H9 (cell line): ENCODE data around the gene GATA3. TPM values are rescaled to one million over a fixed set of nuclear protein-coding genes. Genes with fewer than 3 reads are reported as not detected.

Experiments
- DNase-seq: peaks from one replicate; pipeline ENCODE4 v3.0.0-alpha.2; 2017
- H2AFZ ChIP-seq: one replicate; pipeline ENCODE4 v1.6.1; 2013; ENCODE audit warnings: mild to moderate bottlenecking, low read length, control low read depth, moderate library complexity
- H2AK5ac ChIP-seq: 2 replicates; pipeline ENCODE4 v1.6.1; 2013; ENCODE audit warnings: low read length, control low read depth, mixed read lengths; ENCODE audit not compliant: insufficient read length
- H2BK120ac ChIP-seq: one replicate; pipeline ENCODE4 v1.6.1; 2013; ENCODE audit warnings: low read depth, mild to moderate bottlenecking, low read length, control low read depth, inconsistent platforms; ENCODE audit not compliant: poor library complexity, severe bottlenecking
- H2BK12ac ChIP-seq: 2 replicates; pipeline ENCODE4 v1.6.1; 2013; ENCODE audit warnings: low read length, control low read depth, mixed read lengths, low read depth; ENCODE audit not compliant: insufficient read length
- H2BK15ac ChIP-seq: 2 replicates; pipeline ENCODE4 v1.6.1; 2013; ENCODE audit warnings: low read depth, low read length, control low read depth
- H2BK20ac ChIP-seq: one replicate; pipeline ENCODE4 v1.6.1; 2013; ENCODE audit warnings: low read depth, mild to moderate bottlenecking, low read length, control low read depth, inconsistent platforms; ENCODE audit not compliant: poor library complexity, severe bottlenecking
- H2BK5ac ChIP-seq: 2 replicates; pipeline ENCODE4 v1.6.1; 2013; ENCODE audit warnings: low read length, control low read depth, mixed read lengths; ENCODE audit not compliant: insufficient read length
- H3K14ac ChIP-seq: 2 replicates; pipeline ENCODE4 v1.6.1; 2013; ENCODE audit warnings: low read length, control low read depth; ENCODE audit not compliant: insufficient read depth
- H3K18ac ChIP-seq: 2 replicates; pipeline ENCODE4 v1.6.1; 2013; ENCODE audit warnings: low read depth, mild to moderate bottlenecking, mixed read lengths, low read length, control low read depth; ENCODE audit not compliant: insufficient read length
- H3K23ac ChIP-seq: 2 replicates; pipeline ENCODE4 v1.6.1; 2013; ENCODE audit warnings: low read length, control low read depth, mixed read lengths, low read depth; ENCODE audit not compliant: insufficient read length
- H3K23me2 ChIP-seq: 2 replicates; pipeline ENCODE4 v1.6.1; 2013; ENCODE audit warnings: low read depth, mild to moderate bottlenecking, mixed read lengths, low read length, control low read depth; ENCODE audit not compliant: insufficient read length, poor library complexity, severe bottlenecking
- H3K27ac ChIP-seq: 2 replicates; pipeline ENCODE4 v1.5.1; 2013; ENCODE audit warnings: low read length, control low read depth, mixed read lengths, low read depth; ENCODE audit not compliant: insufficient read length
- H3K27me3 ChIP-seq: 2 replicates; pipeline ENCODE4 v1.6.1; 2013; ENCODE audit warnings: low read length, control low read depth, inconsistent platforms; ENCODE audit not compliant: insufficient read depth
- H3K4ac ChIP-seq: 2 replicates; pipeline ENCODE4 v1.6.1; 2013; ENCODE audit warnings: low read depth, mild to moderate bottlenecking, control low read depth, inconsistent platforms, low read length, moderate library complexity
- H3K4me1 ChIP-seq: 2 replicates; pipeline ENCODE4 v1.6.1; 2013; ENCODE audit warnings: low read length, control low read depth, inconsistent platforms; ENCODE audit not compliant: insufficient read depth
- H3K4me2 ChIP-seq: 2 replicates; pipeline ENCODE4 v1.6.1; 2013; ENCODE audit warnings: low read length, control low read depth, mixed read lengths; ENCODE audit not compliant: insufficient read length, insufficient read depth
- H3K56ac ChIP-seq: 2 replicates; pipeline ENCODE4 v1.6.1; 2013; ENCODE audit warnings: low read depth, mild to moderate bottlenecking, mixed read lengths, low read length, control low read depth; ENCODE audit not compliant: insufficient read length
- H3K79me1 ChIP-seq: 2 replicates; pipeline ENCODE4 v1.6.1; 2013; ENCODE audit warnings: low read depth, mild to moderate bottlenecking, moderate library complexity, low read length, control low read depth, inconsistent platforms; ENCODE audit not compliant: insufficient read depth, poor library complexity, severe bottlenecking
- H3K79me2 ChIP-seq: 2 replicates; pipeline ENCODE4 v1.6.1; 2013; ENCODE audit warnings: low read length, control low read depth, inconsistent platforms; ENCODE audit not compliant: insufficient read depth
- H3K9ac ChIP-seq: 2 replicates; pipeline ENCODE4 v1.6.1; 2013; ENCODE audit warnings: low read length, control low read depth, mixed read lengths; ENCODE audit not compliant: insufficient read length; ENCODE audit errors: extremely low read depth
- H3K9me3 ChIP-seq: one replicate; pipeline ENCODE4 v1.6.1; 2013; ENCODE audit warnings: low read depth, low read length, inconsistent platforms; ENCODE audit not compliant: control insufficient read depth
- H3T11ph ChIP-seq: one replicate; pipeline ENCODE4 v1.6.1; 2013; ENCODE audit warnings: mild to moderate bottlenecking, low read length, control low read depth, inconsistent platforms
- H4K20me1 ChIP-seq: one replicate; pipeline ENCODE4 v1.6.1; 2013; ENCODE audit not compliant: control insufficient read depth, insufficient read length, insufficient read depth
- H4K5ac ChIP-seq: 2 replicates; pipeline ENCODE4 v1.6.1; 2013; ENCODE audit warnings: low read depth, mild to moderate bottlenecking, mixed read lengths, low read length, control low read depth; ENCODE audit not compliant: insufficient read length
- H4K8ac ChIP-seq: replicated peaks from 2 replicates; pipeline ENCODE4 v1.6.1; 2013; ENCODE audit warnings: low read length, control low read depth, mixed read lengths, low read depth; ENCODE audit not compliant: insufficient read length
- H4K91ac ChIP-seq: 2 replicates; pipeline ENCODE4 v1.6.1; 2013; ENCODE audit warnings: low read depth, mild to moderate bottlenecking, moderate library complexity, mixed read lengths, low read length, control low read depth; ENCODE audit not compliant: insufficient read length
- H3K27ac Mint-ChIP-seq, 3 experiments: 2 replicates in 2 of 3; 3 replicates in 1 of 3; pipeline ENCODE4 v1.8.0; 2020 to 2021; ENCODE audit warnings: mixed read lengths in 3 of 3, mild to moderate bottlenecking in 1 of 3, moderate library complexity in 1 of 3
- H3K27me3 Mint-ChIP-seq: 2 replicates; pipeline ENCODE4 v1.8.0; 2021; ENCODE audit warnings: low read depth, mild to moderate bottlenecking, moderate library complexity, mixed read lengths
- H3K36me3 Mint-ChIP-seq, 3 experiments: 2 replicates in 2 of 3; 3 replicates in 1 of 3; pipeline ENCODE4 v1.8.0; 2020 to 2021; ENCODE audit warnings: low read depth in 3 of 3, mixed read lengths in 3 of 3; ENCODE audit not compliant: insufficient read depth in 1 of 3
- H3K4me1 Mint-ChIP-seq, 2 experiments: 2 replicates each; pipeline ENCODE4 v1.8.0; 2020; ENCODE audit warnings: mixed read lengths in 2 of 2
- H3K4me3 Mint-ChIP-seq, 2 experiments: 2 replicates in 1 of 2; 3 replicates in 1 of 2; pipeline ENCODE4 v1.8.0; 2020 to 2021; ENCODE audit warnings: mild to moderate bottlenecking in 2 of 2, mixed read lengths in 2 of 2, moderate library complexity in 1 of 2
- H3K9me3 Mint-ChIP-seq, 2 experiments: 2 replicates in 1 of 2; 3 replicates in 1 of 2; pipeline ENCODE4 v1.8.0; 2020; ENCODE audit warnings: mild to moderate bottlenecking in 2 of 2, mixed read lengths in 2 of 2, moderate library complexity in 1 of 2
- CTCF ChIP-seq: fragments of 200-600 bp; sonication (generic); conservative IDR thresholded peaks from 3 replicates; pipeline ENCODE4 v1.8.0; 2021; ENCODE audit warnings: antibody characterized with exemption, mild to moderate bottlenecking
- WGBS: extraction: QIAGEN DNeasy Blood & Tissue Kit; methylation state at CpG from one replicate; pipeline ENCODE4 v1.1.7; 2013; ENCODE audit warnings: missing lambda C conversion rate, low lambda C conversion rate, mixed read lengths; ENCODE audit not compliant: insufficient read length; ENCODE audit errors: extremely low coverage; 5-methylcytosine and 5-hydroxymethylcytosine counted together
- total RNA-seq: library from RNA; stranded (reverse); gene quantifications from 2 replicates; pipeline ENCODE4 v1.2.1, GENCODE V29; 2021

The GATA3 gene
- total RNA-seq, 1 experiment from 2014 or later, result 0.31 TPM

- H3K4me3 Mint-ChIP-seq, result peak overlapping the region; percentile 58 to 84
- Histone ChIP-seq H4K20me1 (no peaks in the 10 kb centered on the region), H3K14ac (no peak overlapping the region), H3K23me2 (peaks cover 43% of the 10 kb centered on the region), H2BK5ac (no peak overlapping the region), H4K5ac (no peak overlapping the region), H2AFZ (no peak overlapping the region), H2BK120ac (no peak overlapping the region), H3T11ph (no peak overlapping the region), H3K18ac (no peak overlapping the region), H3K9ac (no peak overlapping the region), H3K23ac (no peak overlapping the region), H3K27me3 (peaks cover 85% of the 10 kb centered on the region), H3K56ac (no peak overlapping the region), H2BK15ac (no peak overlapping the region), H2AK5ac (no peak overlapping the region), H3K79me2 (no peaks in the 10 kb centered on the region), H3K4me2 (peak overlapping the region; percentile 74), H3K27ac (no peak overlapping the region), H4K8ac (no peak overlapping the region), H3K9me3 (no peaks in the 10 kb centered on the region), H2BK12ac (no peak overlapping the region), H3K4me1 (peaks cover 6% of the 10 kb centered on the region; the same call in 1 of the 2 replicates), H3K79me1 (no peaks in the 10 kb centered on the region), H3K4ac (no peak overlapping the region), H4K91ac (no peak overlapping the region), H2BK20ac (no peak overlapping the region)
- peak; percentile 92 for DNase-seq
- no peak overlapping the region for H3K27ac Mint-ChIP-seq
- H3K27me3 Mint-ChIP-seq, result peaks cover 92% of the 10 kb centered on the region
- peaks cover 37 to 57% of the 10 kb centered on the region in 2 experiments for H3K4me1 Mint-ChIP-seq
- H3K36me3 Mint-ChIP-seq, result no peaks in the 10 kb centered on the region
- no CpG with 5 or more reads among the region's 60 CpGs for WGBS
- no peaks in the 10 kb centered on the region; a peak in 1 of 5 replicates for H3K9me3 Mint-ChIP-seq
- TF ChIP-seq CTCF, result peak; percentile 85; the same call in 2 of the 3 replicates
Observed at GRCh38 chr10:8053446-8054243, 843 bp upstream of the GATA3 start.
